Ishikawa (cell line): ENCODE data around the gene FNBP1.

Experiments used
- EP300 ChIP-seq: IDR thresholded peaks from 2 replicates; pipeline ENCODE4 v1.6.1; 2012; ENCODE audit warnings: borderline replicate concordance
- TCF12 ChIP-seq: IDR thresholded peaks from 2 replicates; pipeline ENCODE4 v1.6.1; 2012; ENCODE audit warnings: low read depth
- TEAD4 ChIP-seq: IDR thresholded peaks from 2 replicates; pipeline ENCODE4 v1.6.1; 2012
- USF1 ChIP-seq: IDR thresholded peaks from 2 replicates; pipeline ENCODE4 v1.6.1; 2012

GRCh38 chr9:130053109-130053503, 10.1 kb upstream of the FNBP1 start:
- TF ChIP-seq EP300, result no peak
- no peak for TF ChIP-seq TCF12
- TF ChIP-seq TEAD4, result no peak
- no peak for TF ChIP-seq USF1
